Neural cell (in vitro differentiated cells): ENCODE measurements around the gene RAB3GAP2. TPM values are rescaled to one million over a fixed set of nuclear protein-coding genes. Genes with fewer than 3 reads are reported as not detected.
"Not testable (repeated sequence)": the region's sequence is repeated elsewhere in the genome, so short reads cannot be mapped to it uniquely, and the experiment has no call there.

ENCODE experiments used
- H2AFZ ChIP-seq: fragments of 200-600, 300-800 bp; sonication (generic), shearing (Covaris generic); 2 replicates; pipeline ENCODE4 v1.6.0; 2014; ENCODE audit warnings: low read depth, mild to moderate bottlenecking, antibody characterized with exemption, low read length, moderate library complexity
- H3F3A ChIP-seq: fragments of 200-600 bp; shearing (Covaris generic); 2 replicates; pipeline ENCODE4 v1.6.1; 2016; ENCODE audit warnings: mild to moderate bottlenecking, moderate library complexity, mixed read lengths, antibody characterized with exemption, low read length; ENCODE audit not compliant: insufficient read depth, poor library complexity, severe bottlenecking
- H3K27ac ChIP-seq: fragments of 200-600, 300-800 bp; sonication (generic), shearing (Covaris generic); 2 replicates; pipeline ENCODE4 v1.5.1; 2014; ENCODE audit warnings: mild to moderate bottlenecking, low read length, moderate library complexity
- H3K27me3 ChIP-seq: fragments of 300-800, 200-600 bp; sonication (generic), shearing (Covaris generic); 2 replicates; pipeline ENCODE4 v1.6.0; 2014; ENCODE audit warnings: mild to moderate bottlenecking, low read depth, low read length, moderate library complexity; ENCODE audit not compliant: insufficient read depth
- H3K36me3 ChIP-seq: fragments of 300-800, 200-600 bp; sonication (generic), shearing (Covaris generic); 2 replicates; pipeline ENCODE4 v1.5.1; 2014; ENCODE audit warnings: mild to moderate bottlenecking, antibody characterized with exemption, low read length, moderate library complexity; ENCODE audit not compliant: insufficient read depth
- H3K4me2 ChIP-seq: fragments of 300-800, 200-600 bp; sonication (generic), shearing (Covaris generic); 2 replicates; pipeline ENCODE4 v1.6.0; 2014; ENCODE audit warnings: mild to moderate bottlenecking, low read length
- H3K4me3 ChIP-seq: fragments of 300-800, 200-600 bp; sonication (generic), shearing (Covaris generic); 2 replicates; pipeline ENCODE4 v1.5.1; 2014; ENCODE audit warnings: mild to moderate bottlenecking, low read length, moderate library complexity
- H3K79me2 ChIP-seq: fragments of 200-600 bp; shearing (Covaris generic); replicated peaks from 2 replicates; pipeline ENCODE4 v1.6.0; 2014; ENCODE audit warnings: mild to moderate bottlenecking, low read length, moderate library complexity; ENCODE audit not compliant: insufficient read depth
- H3K9ac ChIP-seq: fragments of 300-800, 200-600 bp; sonication (generic), shearing (Covaris generic); 2 replicates; pipeline ENCODE4 v1.6.1; 2016; ENCODE audit warnings: mild to moderate bottlenecking, low read length, mixed read lengths
- H3K9me2 ChIP-seq: fragments of 200-600 bp; shearing (Covaris generic); 2 replicates; pipeline ENCODE4 v1.6.1; 2016; ENCODE audit warnings: mild to moderate bottlenecking, low read length, mixed read lengths; ENCODE audit not compliant: insufficient read depth
- H3K9me3 ChIP-seq: fragments of 200-600, 300-800 bp; sonication (generic), shearing (Covaris generic); 2 replicates; pipeline ENCODE4 v1.6.1; 2016; ENCODE audit warnings: mild to moderate bottlenecking, mixed run types, low read length, moderate library complexity, mixed read lengths
- H4K20me1 ChIP-seq: fragments of 200-600 bp; shearing (Covaris generic); 2 replicates; pipeline ENCODE4 v1.6.1; 2016; ENCODE audit warnings: mild to moderate bottlenecking, mixed run types; ENCODE audit not compliant: insufficient read depth
- EP300 ChIP-seq: fragments of 450-650 bp; conservative IDR thresholded peaks from 2 replicates; pipeline ENCODE4 v1.6.1; 2014; ENCODE audit warnings: antibody characterized with exemption, mild to moderate bottlenecking, moderate library complexity; ENCODE audit not compliant: poor library complexity, severe bottlenecking
- EZH2 ChIP-seq: fragments of 200-600, 300-800 bp; shearing (Covaris generic), sonication (generic); IDR thresholded peaks from 2 replicates; pipeline ENCODE4 v1.6.1; 2014; ENCODE audit warnings: antibody characterized with exemption, low read length, borderline replicate concordance, mild to moderate bottlenecking; ENCODE audit not compliant: insufficient read depth, poor library complexity, severe bottlenecking
- MXI1 ChIP-seq: fragments of 450-650 bp; conservative IDR thresholded peaks from 2 replicates; pipeline ENCODE4 v1.6.1; 2014; ENCODE audit warnings: antibody characterized with exemption, mild to moderate bottlenecking; ENCODE audit not compliant: poor library complexity, severe bottlenecking
- POLR2AphosphoS5 ChIP-seq: IDR thresholded peaks from 2 replicates; pipeline ENCODE4 v1.6.1; 2012
- RAD21 ChIP-seq: fragments of 450-650 bp; conservative IDR thresholded peaks from 2 replicates; pipeline ENCODE4 v1.6.1; 2014; ENCODE audit warnings: antibody characterized with exemption, mild to moderate bottlenecking, moderate library complexity
- SMC3 ChIP-seq: fragments of 450-650 bp; conservative IDR thresholded peaks from 2 replicates; pipeline ENCODE4 v1.6.1; 2014; ENCODE audit warnings: antibody characterized with exemption, mild to moderate bottlenecking, moderate library complexity; ENCODE audit not compliant: poor library complexity
- TAF1 ChIP-seq: IDR thresholded peaks from 2 replicates; pipeline ENCODE4 v1.6.1; 2012; ENCODE audit warnings: low read depth
- polyA plus RNA-seq: library from polyadenylated mRNA; depleted of rRNA; stranded (reverse); fragments of >200 nt; gene quantifications from 2 replicates; pipeline ENCODE4 v1.2.3, GENCODE V29; 2014
- TF ChIP-seq, protein P1 (sequence below): fragments of 450-650 bp; IDR thresholded peaks from 2 replicates; pipeline ENCODE4 v1.5.1; 2014; ENCODE audit warnings: antibody characterized with exemption, mild to moderate bottlenecking, moderate library complexity; ENCODE audit not compliant: poor library complexity, severe bottlenecking
- TF ChIP-seq, protein P2 (sequence below): IDR thresholded peaks from 2 replicates; pipeline ENCODE4 v1.6.1; 2012; ENCODE audit warnings: borderline replicate concordance

Gene RAB3GAP2
- polyA plus RNA-seq, 1 donor from 2014 or later = 39.9 TPM

DNA sequence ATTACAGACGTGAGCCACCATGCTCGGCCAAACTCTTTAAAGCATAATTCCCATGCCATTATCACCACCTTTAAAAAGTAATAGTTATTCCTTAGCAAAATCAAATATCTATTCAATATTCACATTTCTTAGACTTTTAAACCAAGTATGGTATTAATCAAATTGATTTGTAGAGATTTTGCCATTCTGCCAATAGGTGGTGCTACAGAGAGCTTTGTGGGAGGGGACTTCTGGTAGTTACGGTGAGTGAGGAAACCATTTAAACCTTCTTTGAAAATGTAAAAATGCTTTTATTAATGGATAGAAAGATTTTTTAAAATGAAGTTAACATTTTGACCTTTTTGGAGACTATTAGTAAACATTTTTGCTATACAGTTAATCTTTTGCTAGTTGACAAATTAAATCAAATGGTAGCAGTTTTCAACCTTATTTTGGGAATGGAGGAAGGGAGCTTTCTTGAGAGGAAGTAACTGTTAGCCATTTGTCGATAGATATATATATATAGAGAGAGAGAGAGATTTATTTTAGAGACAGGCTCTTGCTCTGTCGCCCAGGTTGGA lies 159.0 kb downstream of the RAB3GAP2 start:
- no peak overlapping the region for H3K4me3 ChIP-seq
- no peak overlapping the region for H2AFZ ChIP-seq
- no peak overlapping the region for H3K27ac ChIP-seq
- no peaks in the 10 kb centered on the region for H3K79me2 ChIP-seq
- H3F3A ChIP-seq = no peaks in the 10 kb centered on the region
- no peaks in the 10 kb centered on the region for H3K36me3 ChIP-seq
- H4K20me1 ChIP-seq = no peaks in the 10 kb centered on the region
- no peaks in the 10 kb centered on the region for H3K27me3 ChIP-seq
- TF ChIP-seq, protein P1, sequence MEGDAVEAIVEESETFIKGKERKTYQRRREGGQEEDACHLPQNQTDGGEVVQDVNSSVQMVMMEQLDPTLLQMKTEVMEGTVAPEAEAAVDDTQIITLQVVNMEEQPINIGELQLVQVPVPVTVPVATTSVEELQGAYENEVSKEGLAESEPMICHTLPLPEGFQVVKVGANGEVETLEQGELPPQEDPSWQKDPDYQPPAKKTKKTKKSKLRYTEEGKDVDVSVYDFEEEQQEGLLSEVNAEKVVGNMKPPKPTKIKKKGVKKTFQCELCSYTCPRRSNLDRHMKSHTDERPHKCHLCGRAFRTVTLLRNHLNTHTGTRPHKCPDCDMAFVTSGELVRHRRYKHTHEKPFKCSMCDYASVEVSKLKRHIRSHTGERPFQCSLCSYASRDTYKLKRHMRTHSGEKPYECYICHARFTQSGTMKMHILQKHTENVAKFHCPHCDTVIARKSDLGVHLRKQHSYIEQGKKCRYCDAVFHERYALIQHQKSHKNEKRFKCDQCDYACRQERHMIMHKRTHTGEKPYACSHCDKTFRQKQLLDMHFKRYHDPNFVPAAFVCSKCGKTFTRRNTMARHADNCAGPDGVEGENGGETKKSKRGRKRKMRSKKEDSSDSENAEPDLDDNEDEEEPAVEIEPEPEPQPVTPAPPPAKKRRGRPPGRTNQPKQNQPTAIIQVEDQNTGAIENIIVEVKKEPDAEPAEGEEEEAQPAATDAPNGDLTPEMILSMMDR = peak; percentile 48
- no peak for TF ChIP-seq POLR2AphosphoS5
- H3K9me2 ChIP-seq = no peaks in the 10 kb centered on the region
- H3K4me2 ChIP-seq = no peak overlapping the region
- H3K9me3 ChIP-seq = no peaks in the 10 kb centered on the region
- H3K9ac ChIP-seq = no peak overlapping the region

DNA sequence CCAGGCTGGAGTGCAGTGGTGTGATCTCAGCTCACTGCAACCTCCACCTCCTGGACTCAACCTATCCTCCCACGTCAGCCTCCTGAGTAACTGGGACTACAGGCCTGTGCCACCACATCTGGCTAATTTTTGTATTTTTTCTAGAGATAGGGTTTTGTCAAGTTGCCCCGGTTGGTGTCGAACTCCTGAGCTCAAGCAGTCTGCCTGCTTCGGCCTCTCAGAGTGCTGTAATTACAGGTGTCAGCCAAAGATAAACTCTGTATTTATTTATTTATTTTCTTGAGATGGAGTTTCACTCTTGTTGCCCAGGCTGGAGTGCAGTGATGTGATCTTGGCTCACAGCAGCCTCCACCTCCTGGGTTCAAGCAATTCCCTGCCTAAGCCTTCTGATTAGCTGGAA lies 159.7 kb downstream of the RAB3GAP2 start:
- not testable (repeated sequence) for H3K9me3 ChIP-seq, H3K36me3 ChIP-seq, H3K9me2 ChIP-seq, H3K4me2 ChIP-seq, H3K4me3 ChIP-seq, H2AFZ ChIP-seq, H3K9ac ChIP-seq, H3K79me2 ChIP-seq, H3K27ac ChIP-seq, H3K27me3 ChIP-seq, H4K20me1 ChIP-seq, H3F3A ChIP-seq

DNA sequence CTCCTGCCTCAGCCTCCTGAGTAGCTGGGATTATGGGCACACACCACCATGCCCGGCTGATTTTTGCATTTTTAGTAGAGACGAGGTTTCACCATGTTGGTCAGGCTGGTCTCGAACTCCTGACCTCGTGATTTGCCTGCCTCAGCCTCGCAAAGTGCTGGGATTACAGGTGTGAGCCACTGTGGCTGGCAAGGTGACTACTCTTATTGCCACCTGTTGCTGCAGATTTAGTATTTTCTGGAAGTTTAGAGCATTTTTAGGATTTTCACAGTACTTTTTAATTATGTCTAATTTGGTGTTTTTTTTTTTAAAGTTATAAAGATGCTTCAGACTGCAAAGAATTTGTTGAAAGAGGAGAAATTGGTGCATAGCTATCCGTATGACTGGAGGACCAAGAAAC lies 161.8 kb downstream of the RAB3GAP2 start:
- H3K36me3 ChIP-seq = not testable (repeated sequence)

DNA sequence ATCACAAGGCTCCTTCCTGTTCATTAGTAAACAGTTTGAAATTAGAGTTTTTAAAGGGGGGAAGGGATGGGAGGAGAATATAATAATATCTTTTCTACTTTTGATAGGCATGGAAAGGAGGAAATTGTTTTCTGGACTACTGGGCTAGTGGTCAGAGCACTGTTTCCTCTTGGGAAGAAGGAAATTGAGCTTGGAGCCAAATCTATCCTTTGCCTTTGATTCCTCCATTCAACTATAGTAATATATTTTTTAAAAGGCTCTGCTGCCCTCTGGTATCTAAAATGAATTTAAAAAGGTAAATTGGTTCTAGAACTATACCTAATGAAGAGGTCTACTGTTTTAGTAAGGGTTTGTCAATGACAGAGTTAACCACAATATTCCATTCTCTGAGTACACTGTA lies 172.4 kb downstream of the RAB3GAP2 start:
- Histone ChIP-seq H3K4me3 (no peak overlapping the region), H4K20me1 (no peaks in the 10 kb centered on the region), H3F3A (no peaks in the 10 kb centered on the region), H3K79me2 (peaks cover 14% of the 10 kb centered on the region), H3K27me3 (no peaks in the 10 kb centered on the region), H3K27ac (no peak overlapping the region), H3K36me3 (no peaks in the 10 kb centered on the region), H2AFZ (no peak overlapping the region), H3K4me2 (no peak overlapping the region), H3K9ac (no peak overlapping the region), H3K9me3 (no peaks in the 10 kb centered on the region), H3K9me2 (no peaks in the 10 kb centered on the region)
- TF ChIP-seq, protein P1 = no peak
- no peak for TF ChIP-seq RAD21
- TF ChIP-seq EZH2 = no peak
- no peak for TF ChIP-seq POLR2AphosphoS5
- no peak for TF ChIP-seq SMC3
- TF ChIP-seq MXI1 = no peak
- TF ChIP-seq TAF1 = no peak
- TF ChIP-seq EP300 = no peak
- TF ChIP-seq, protein P2, sequence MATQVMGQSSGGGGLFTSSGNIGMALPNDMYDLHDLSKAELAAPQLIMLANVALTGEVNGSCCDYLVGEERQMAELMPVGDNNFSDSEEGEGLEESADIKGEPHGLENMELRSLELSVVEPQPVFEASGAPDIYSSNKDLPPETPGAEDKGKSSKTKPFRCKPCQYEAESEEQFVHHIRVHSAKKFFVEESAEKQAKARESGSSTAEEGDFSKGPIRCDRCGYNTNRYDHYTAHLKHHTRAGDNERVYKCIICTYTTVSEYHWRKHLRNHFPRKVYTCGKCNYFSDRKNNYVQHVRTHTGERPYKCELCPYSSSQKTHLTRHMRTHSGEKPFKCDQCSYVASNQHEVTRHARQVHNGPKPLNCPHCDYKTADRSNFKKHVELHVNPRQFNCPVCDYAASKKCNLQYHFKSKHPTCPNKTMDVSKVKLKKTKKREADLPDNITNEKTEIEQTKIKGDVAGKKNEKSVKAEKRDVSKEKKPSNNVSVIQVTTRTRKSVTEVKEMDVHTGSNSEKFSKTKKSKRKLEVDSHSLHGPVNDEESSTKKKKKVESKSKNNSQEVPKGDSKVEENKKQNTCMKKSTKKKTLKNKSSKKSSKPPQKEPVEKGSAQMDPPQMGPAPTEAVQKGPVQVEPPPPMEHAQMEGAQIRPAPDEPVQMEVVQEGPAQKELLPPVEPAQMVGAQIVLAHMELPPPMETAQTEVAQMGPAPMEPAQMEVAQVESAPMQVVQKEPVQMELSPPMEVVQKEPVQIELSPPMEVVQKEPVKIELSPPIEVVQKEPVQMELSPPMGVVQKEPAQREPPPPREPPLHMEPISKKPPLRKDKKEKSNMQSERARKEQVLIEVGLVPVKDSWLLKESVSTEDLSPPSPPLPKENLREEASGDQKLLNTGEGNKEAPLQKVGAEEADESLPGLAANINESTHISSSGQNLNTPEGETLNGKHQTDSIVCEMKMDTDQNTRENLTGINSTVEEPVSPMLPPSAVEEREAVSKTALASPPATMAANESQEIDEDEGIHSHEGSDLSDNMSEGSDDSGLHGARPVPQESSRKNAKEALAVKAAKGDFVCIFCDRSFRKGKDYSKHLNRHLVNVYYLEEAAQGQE = no peak

More for the DNA sequence above, 161.8 kb downstream of the RAB3GAP2 start:
- not testable (repeated sequence) for H3K9me2 ChIP-seq, H4K20me1 ChIP-seq, H3K4me2 ChIP-seq, H3K27me3 ChIP-seq, H3K79me2 ChIP-seq, H3K4me3 ChIP-seq, H3K27ac ChIP-seq, H3K9me3 ChIP-seq, H3F3A ChIP-seq, H2AFZ ChIP-seq, H3K9ac ChIP-seq
